ENCODE measurements around the gene PDZRN4.

DNA sequence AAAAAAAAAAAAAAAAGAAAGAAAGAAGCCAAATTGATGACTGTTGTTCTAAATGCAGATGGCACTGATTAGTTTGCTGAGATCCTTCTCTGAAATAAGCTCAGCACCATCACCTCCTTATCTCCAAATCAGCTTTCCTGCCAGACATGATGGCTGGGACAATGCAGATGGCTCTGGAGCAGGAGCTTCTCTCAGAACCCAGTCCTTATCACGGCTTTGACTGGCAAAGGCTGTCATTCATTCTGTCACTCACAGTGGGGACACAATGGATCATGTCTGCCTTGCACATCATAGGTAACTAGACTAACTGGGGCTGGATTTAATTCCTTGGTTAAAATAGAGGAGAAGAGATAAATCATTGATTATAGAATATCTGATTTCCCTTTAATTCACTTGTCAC, 146.3 kb downstream of the PDZRN4 start:
- TF ChIP-seq SIN3A (IDR thresholded peaks at IDR 0.05; ENCODE audit: borderline replicate concordance, insufficient read depth, low read length) = no peak
- no peak for TF ChIP-seq TAF1 (IDR thresholded peaks at IDR 0.05; ENCODE audit: borderline replicate concordance, insufficient read depth, low read length)

All from PFSK-1 (cell line).